Neural progenitor cell (in vitro differentiated cells): Measurements from ENCODE around the gene CENPB. TPM values are rescaled to one million over a fixed set of nuclear protein-coding genes. Genes with fewer than 3 reads are reported as not detected.

Experiments
- DNase-seq: peaks from one replicate; pipeline ENCODE4 v3.0.0-alpha.2; 2016; ENCODE audit warnings: low spot score
- H2AFZ ChIP-seq: fragments of 200-600 bp; sonication (generic); replicated peaks from 2 replicates; pipeline ENCODE4 v1.6.1; 2016; ENCODE audit warnings: antibody characterized with exemption
- H3F3A ChIP-seq: fragments of 200-600 bp; sonication (generic); 2 replicates; pipeline ENCODE4 v1.6.1; 2016; ENCODE audit warnings: antibody characterized with exemption, low read depth
- H3K27ac ChIP-seq: fragments of 200-600 bp; sonication (generic); 2 replicates; pipeline ENCODE4 v1.5.1; 2016; ENCODE audit warnings: mild to moderate bottlenecking
- H3K27me3 ChIP-seq: fragments of 200-600 bp; sonication (generic); 2 replicates; pipeline ENCODE4 v1.6.1; 2016; ENCODE audit warnings: mild to moderate bottlenecking, moderate library complexity
- H3K36me3 ChIP-seq: fragments of 200-600 bp; sonication (generic); 2 replicates; pipeline ENCODE4 v1.5.1; 2016
- H3K4me1 ChIP-seq: fragments of 200-600 bp; sonication (generic); 2 replicates; pipeline ENCODE4 v1.6.1; 2016; ENCODE audit warnings: mixed run types
- H3K4me2 ChIP-seq: fragments of 200-600 bp; sonication (generic); 2 replicates; pipeline ENCODE4 v1.6.1; 2016
- H3K4me3 ChIP-seq: fragments of 200-600 bp; sonication (generic); 2 replicates; pipeline ENCODE4 v1.5.1; 2016
- H3K79me2 ChIP-seq: fragments of 200-600 bp; sonication (generic); 2 replicates; pipeline ENCODE4 v1.6.1; 2016; ENCODE audit warnings: low read depth
- H3K9ac ChIP-seq: fragments of 200-600 bp; sonication (generic); 2 replicates; pipeline ENCODE4 v1.6.1; 2016
- H3K9me3 ChIP-seq: fragments of 200-600 bp; sonication (generic); 2 replicates; pipeline ENCODE4 v1.5.1; 2016; ENCODE audit warnings: low read depth
- H4K20me1 ChIP-seq: fragments of 200-600 bp; sonication (generic); 2 replicates; pipeline ENCODE4 v1.6.1; 2016; ENCODE audit warnings: low read depth
- H3K27ac Mint-ChIP-seq: 3 replicates; pipeline ENCODE4 v1.8.0; 2021; ENCODE audit warnings: mixed read lengths
- H3K27me3 Mint-ChIP-seq: 2 replicates; pipeline ENCODE4 v1.8.0; 2022; ENCODE audit warnings: low read depth, mild to moderate bottlenecking, inconsistent platforms, moderate library complexity, mixed read lengths; ENCODE audit not compliant: insufficient read depth
- H3K36me3 Mint-ChIP-seq: 3 replicates; pipeline ENCODE4 v1.8.0; 2021; ENCODE audit warnings: mixed read lengths
- H3K4me1 Mint-ChIP-seq: 3 replicates; pipeline ENCODE4 v1.8.0; 2021; ENCODE audit warnings: mixed read lengths
- H3K4me3 Mint-ChIP-seq: 3 replicates; pipeline ENCODE4 v1.8.0; 2021; ENCODE audit warnings: mild to moderate bottlenecking, moderate library complexity, mixed read lengths
- H3K9me3 Mint-ChIP-seq: 3 replicates; pipeline ENCODE4 v1.8.0; 2020; ENCODE audit warnings: mixed read lengths
- CTCF ChIP-seq: fragments of 200-600 bp; sonication (generic); IDR thresholded peaks from 2 replicates; pipeline ENCODE4 v1.5.1; 2017; ENCODE audit warnings: antibody characterized with exemption, mild to moderate bottlenecking
- EZH2 ChIP-seq: fragments of 200-600 bp; sonication (generic); IDR thresholded peaks from 2 replicates; pipeline ENCODE4 v1.6.1; 2017; ENCODE audit warnings: antibody characterized with exemption, mild to moderate bottlenecking, moderate library complexity
- EZH2phosphoT487 ChIP-seq: fragments of 200-600 bp; sonication (generic); IDR thresholded peaks from 2 replicates; pipeline ENCODE4 v1.6.1; 2017; ENCODE audit warnings: antibody characterized with exemption
- total RNA-seq: library from RNA; depleted of rRNA; stranded (reverse); fragments of >200 nt; gene quantifications from 2 replicates; pipeline ENCODE4 v1.2.3, GENCODE V29; 2015; ENCODE audit warnings: low replicate concordance

The CENPB gene
- total RNA-seq, 1 donor from 2014 or later, result 5.0 TPM

GRCh38 chr20:3738111-3739053 is 48.2 kb downstream of the CENPB start:
- peaks cover 5% of the 10 kb centered on the region for H3K4me1 ChIP-seq
- no peaks in the 10 kb centered on the region for H3K36me3 ChIP-seq
- H3K4me2 ChIP-seq, result no peak overlapping the region
- peaks cover 11% of the 10 kb centered on the region for H3K27me3 ChIP-seq
- no peak for DNase-seq
- H3F3A ChIP-seq, result no peaks in the 10 kb centered on the region
- H3K4me1 Mint-ChIP-seq, result peaks cover 21% of the 10 kb centered on the region
- H3K79me2 ChIP-seq, result no peaks in the 10 kb centered on the region
- no peaks in the 10 kb centered on the region for H4K20me1 ChIP-seq
- no peak overlapping the region for H3K9ac ChIP-seq
- no peak overlapping the region for H3K4me3 Mint-ChIP-seq
- H3K9me3 Mint-ChIP-seq, result peaks cover under 1% of the 10 kb centered on the region
- H3K27ac ChIP-seq, result no peak overlapping the region
- no peaks in the 10 kb centered on the region for H3K36me3 Mint-ChIP-seq
- no peaks in the 10 kb centered on the region for H3K9me3 ChIP-seq
- peak overlapping the region; percentile 76 for H3K27ac Mint-ChIP-seq
- no peak overlapping the region for H2AFZ ChIP-seq
- H3K4me3 ChIP-seq, result no peak overlapping the region
- H3K27me3 Mint-ChIP-seq, result peaks cover 2% of the 10 kb centered on the region
- TF ChIP-seq CTCF (no peak), EZH2phosphoT487 (no peak), EZH2 (no peak)

GRCh38 chr20:3735768-3736167 is 50.8 kb downstream of the CENPB start:
- no peak for DNase-seq
- no peak overlapping the region for H3K27ac Mint-ChIP-seq
- no peak overlapping the region for H3K4me3 Mint-ChIP-seq
- H2AFZ ChIP-seq, result no peak overlapping the region
- H4K20me1 ChIP-seq, result no peaks in the 10 kb centered on the region
- no peak overlapping the region for H3K4me3 ChIP-seq
- peaks cover 33% of the 10 kb centered on the region for H3K27me3 ChIP-seq
- no peaks in the 10 kb centered on the region for H3K36me3 ChIP-seq
- no peaks in the 10 kb centered on the region for H3K79me2 ChIP-seq
- H3F3A ChIP-seq, result peaks cover 8% of the 10 kb centered on the region
- TF ChIP-seq CTCF (no peak), EZH2phosphoT487 (no peak), EZH2 (no peak)
- no peaks in the 10 kb centered on the region for H3K9me3 Mint-ChIP-seq
- no peaks in the 10 kb centered on the region for H3K36me3 Mint-ChIP-seq
- H3K4me2 ChIP-seq, result no peak overlapping the region
- no peaks in the 10 kb centered on the region for H3K9me3 ChIP-seq
- peaks cover 38% of the 10 kb centered on the region for H3K4me1 Mint-ChIP-seq
- H3K27me3 Mint-ChIP-seq, result peaks cover 12% of the 10 kb centered on the region
- H3K27ac ChIP-seq, result no peak overlapping the region
- H3K4me1 ChIP-seq, result peaks cover 5% of the 10 kb centered on the region
- no peak overlapping the region for H3K9ac ChIP-seq

DNA sequence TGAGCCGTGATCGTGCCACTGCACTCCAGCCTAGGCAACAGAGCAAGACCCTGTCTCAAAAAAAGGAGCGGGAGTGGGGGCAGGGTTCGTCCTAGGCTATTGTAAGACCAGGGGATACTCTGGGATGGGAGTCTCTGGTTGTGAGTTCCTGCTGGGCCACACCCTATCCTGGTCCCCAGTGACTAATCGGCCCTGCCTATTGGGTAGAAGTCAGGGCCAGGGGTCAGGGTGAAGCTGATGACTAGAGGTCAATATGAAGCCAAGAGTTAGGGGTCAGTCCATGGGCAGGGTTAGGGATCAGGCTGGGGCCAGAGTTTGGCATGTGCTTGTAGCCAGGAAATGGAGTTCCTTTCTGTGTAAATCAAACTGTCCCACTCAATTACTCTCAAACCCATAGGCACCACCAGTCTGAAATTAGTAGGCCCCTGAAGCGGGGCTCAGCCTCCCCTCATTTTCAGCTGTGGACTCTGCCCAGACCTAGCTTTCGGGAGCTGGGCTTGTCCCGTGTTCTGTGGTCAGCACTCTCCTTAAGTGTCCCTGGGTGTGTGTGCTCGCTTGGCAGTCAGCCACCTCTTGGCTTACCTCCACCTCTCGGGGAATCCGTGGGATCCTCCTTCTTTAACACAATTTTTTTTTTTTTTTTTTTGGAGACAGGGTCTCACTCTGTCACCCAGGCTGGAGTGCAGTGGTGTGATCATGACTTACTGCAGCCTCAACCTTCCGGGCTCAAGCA is 52.3 kb downstream of the CENPB start:
- no peaks in the 10 kb centered on the region for H3K4me1 ChIP-seq
- H3K36me3 ChIP-seq, result no peaks in the 10 kb centered on the region
- Mint-ChIP-seq H3K27ac (no peak overlapping the region), H3K4me1 (peaks cover 35% of the 10 kb centered on the region), H3K27me3 (peaks cover 18% of the 10 kb centered on the region), H3K4me3 (no peak overlapping the region), H3K9me3 (no peaks in the 10 kb centered on the region), H3K36me3 (no peaks in the 10 kb centered on the region)
- no peak overlapping the region for H3K9ac ChIP-seq
- no peaks in the 10 kb centered on the region for H4K20me1 ChIP-seq
- H3K9me3 ChIP-seq, result no peaks in the 10 kb centered on the region
- H3K79me2 ChIP-seq, result no peaks in the 10 kb centered on the region
- H2AFZ ChIP-seq, result no peak overlapping the region
- peaks cover 33% of the 10 kb centered on the region for H3K27me3 ChIP-seq
- H3K4me2 ChIP-seq, result no peak overlapping the region
- peaks cover 8% of the 10 kb centered on the region for H3F3A ChIP-seq
- no peak for TF ChIP-seq EZH2
- TF ChIP-seq EZH2phosphoT487, result no peak
- DNase-seq, result no peak
- no peak overlapping the region for H3K27ac ChIP-seq
- no peak overlapping the region for H3K4me3 ChIP-seq

Other genes starting within 250 kb of the CENPB start
- not detected in 2 replicates for gene GFRA4, start 123.3 kb downstream of the CENPB start, total RNA-seq
- gene ADAM33, start 104.7 kb downstream of the CENPB start, total RNA-seq, result 7.0 and 18.9 TPM in 2 replicates
- not detected in 2 replicates for gene SIGLEC1, start 74.1 kb downstream of the CENPB start, total RNA-seq
- 0.15 and 0.71 TPM in 2 replicates for gene HSPA12B, start 54.1 kb downstream of the CENPB start, total RNA-seq
- gene ADISSP, start 19.0 kb downstream of the CENPB start, total RNA-seq, result 17.6 and 42.8 TPM in 2 replicates
- 0.34 and 1.2 TPM in 2 replicates for gene SPEF1, start 5.3 kb downstream of the CENPB start, total RNA-seq
- 9.3 and 22.9 TPM in 2 replicates for gene CDC25B, start 9.6 kb upstream of the CENPB start, total RNA-seq
- 1.2 and 3.4 TPM in 2 replicates for gene AP5S1, start 33.8 kb upstream of the CENPB start, total RNA-seq
- 14.1 and 23.4 TPM in 2 replicates for gene MAVS, start 60.1 kb upstream of the CENPB start, total RNA-seq
- 55.7 and 60.7 TPM in 2 replicates for gene PANK2, start 102.6 kb upstream of the CENPB start, total RNA-seq
- 7.7 and 9.0 TPM in 2 replicates for gene RNF24, start 228.8 kb upstream of the CENPB start, total RNA-seq